KMS-11 (cell line): Measurements from ENCODE around the gene CDCA3.
A peak's percentile ranks its signal among the peaks of the same experiment; 100 is the strongest.

ENCODE experiments used
- H2AFZ ChIP-seq: fragments of 200-600 bp; sonication (generic); 2 replicates; pipeline ENCODE4 v1.6.1; 2016; ENCODE audit warnings: antibody characterized with exemption, mixed run types, low read depth
- H3K27ac ChIP-seq: fragments of 200-600 bp; sonication (generic); 2 replicates; pipeline ENCODE4 v1.6.1; 2016; ENCODE audit warnings: mild to moderate bottlenecking, mixed run types
- H3K27me3 ChIP-seq: fragments of 200-600 bp; sonication (generic); 2 replicates; pipeline ENCODE4 v1.6.1; 2017; ENCODE audit warnings: mild to moderate bottlenecking, low read depth, mixed run types, moderate library complexity; ENCODE audit not compliant: insufficient read depth
- H3K36me3 ChIP-seq: fragments of 200-600 bp; sonication (generic); 2 replicates; pipeline ENCODE4 v1.6.1; 2017; ENCODE audit warnings: mild to moderate bottlenecking, mixed run types; ENCODE audit not compliant: insufficient read depth
- H3K4me1 ChIP-seq: fragments of 200-600 bp; sonication (generic); 2 replicates; pipeline ENCODE4 v1.6.1; 2016; ENCODE audit warnings: mild to moderate bottlenecking, low read depth, mixed run types; ENCODE audit not compliant: poor library complexity, severe bottlenecking
- H3K4me2 ChIP-seq: fragments of 200-600 bp; sonication (generic); 2 replicates; pipeline ENCODE4 v1.7.0; 2016; ENCODE audit warnings: mild to moderate bottlenecking, mixed run types
- H3K4me3 ChIP-seq: fragments of 200-600 bp; sonication (generic); IDR thresholded peaks from 2 replicates; pipeline ENCODE4 v1.6.1; 2017; ENCODE audit warnings: low read depth, low read length, mixed read lengths; ENCODE audit not compliant: insufficient read depth
- H3K79me2 ChIP-seq: fragments of 200-600 bp; sonication (generic); 2 replicates; pipeline ENCODE4 v1.6.1; 2016; ENCODE audit warnings: low read depth, mixed run types; ENCODE audit not compliant: insufficient read depth
- H3K9ac ChIP-seq: fragments of 200-600 bp; sonication (generic); 2 replicates; pipeline ENCODE4 v1.6.1; 2016; ENCODE audit warnings: mild to moderate bottlenecking, mixed run types
- H4K20me1 ChIP-seq: fragments of 200-600 bp; sonication (generic); 2 replicates; pipeline ENCODE4 v1.6.1; 2016; ENCODE audit warnings: mild to moderate bottlenecking, mixed run types; ENCODE audit not compliant: insufficient read depth
- CTCF ChIP-seq: fragments of 200-600 bp; sonication (generic); conservative IDR thresholded peaks from 2 replicates; pipeline ENCODE4 v1.6.1; 2017; ENCODE audit warnings: low read depth, mild to moderate bottlenecking, antibody characterized with exemption, low read length, moderate library complexity, mixed read lengths

Gene CDCA3

GRCh38 chr12:6855322-6855721 is 4.2 kb upstream of the CDCA3 start:
- Histone ChIP-seq H2AFZ (no peak overlapping the region), H3K36me3 (peaks cover 7% of the 10 kb centered on the region; the same call in 1 of the 2 replicates), H3K27ac (no peak overlapping the region), H4K20me1 (no peaks in the 10 kb centered on the region), H3K4me2 (no peak overlapping the region; the same call in 1 of the 2 replicates), H3K4me3 (no peak overlapping the region), H3K27me3 (no peaks in the 10 kb centered on the region), H3K9ac (no peak overlapping the region), H3K4me1 (peaks cover 18% of the 10 kb centered on the region), H3K79me2 (peaks cover 29% of the 10 kb centered on the region)
- TF ChIP-seq CTCF: no peak

- Histone ChIP-seq H3K79me2 (peaks cover 40% of the 10 kb centered on the region), H3K27ac (peak overlapping the region; percentile 87), H2AFZ (no peak overlapping the region), H3K36me3 (0 out of 2 replicates have a peak, but pooled peaks cover 7% of the 10 kb centered on the region), H4K20me1 (no peaks in the 10 kb centered on the region), H3K9ac (peak overlapping the region; percentile 69; the same call in 1 of the 2 replicates), H3K4me2 (peak overlapping the region; percentile 60), H3K4me3 (no peak overlapping the region), H3K4me1 (peaks cover 29% of the 10 kb centered on the region), H3K27me3 (no peaks in the 10 kb centered on the region)
- TF ChIP-seq CTCF: no peak
These were observed 3.0 kb upstream of the CDCA3 start for GRCh38 chr12:6854036-6854435.

- H3K79me2 ChIP-seq: peaks cover 40% of the 10 kb centered on the region
- peak overlapping the region; percentile 87 for H3K27ac ChIP-seq
- TF ChIP-seq CTCF: no peak
- no peak overlapping the region for H2AFZ ChIP-seq
- peak overlapping the region; percentile 60 for H3K4me2 ChIP-seq
- no peaks in the 10 kb centered on the region for H4K20me1 ChIP-seq
- 0 out of 2 replicates have a peak, but pooled peaks cover 7% of the 10 kb centered on the region for H3K36me3 ChIP-seq
- no peaks in the 10 kb centered on the region for H3K27me3 ChIP-seq
- peak overlapping the region; percentile 69; the same call in 1 of the 2 replicates for H3K9ac ChIP-seq
- no peak overlapping the region for H3K4me3 ChIP-seq
- peaks cover 29% of the 10 kb centered on the region for H3K4me1 ChIP-seq
These were observed 2.5 kb upstream of the CDCA3 start for GRCh38 chr12:6853626-6854025.

- no peak for TF ChIP-seq CTCF
- Histone ChIP-seq H3K9ac (peak overlapping the region; percentile 69), H3K27me3 (no peaks in the 10 kb centered on the region), H3K79me2 (peaks cover 40% of the 10 kb centered on the region), H2AFZ (peak overlapping the region; percentile 41; the same call in 1 of the 2 replicates), H4K20me1 (no peaks in the 10 kb centered on the region), H3K27ac (peak overlapping the region; percentile 87), H3K4me3 (no peak overlapping the region), H3K4me2 (peak overlapping the region; percentile 60; the same call in 1 of the 2 replicates), H3K4me1 (peaks cover 29% of the 10 kb centered on the region), H3K36me3 (0 out of 2 replicates have a peak, but pooled peaks cover 7% of the 10 kb centered on the region)
These were observed 1.7 kb upstream of the CDCA3 start for GRCh38 chr12:6852651-6853354.
